ENCODE results near the gene OTUD7B.

- TF ChIP-seq EZH2 (IDR thresholded peaks at IDR 0.05; ENCODE audit: borderline replicate concordance, control insufficient read depth, low read depth, low read length), result no peak
- TF ChIP-seq CTCF (IDR thresholded peaks at IDR 0.05 in 2 of 3, conservative IDR thresholded peaks at IDR 0.05 in 1 of 3; ENCODE audit: control insufficient read depth in 2 of 3, extremely low read depth in 1 of 3, insufficient read depth in 1 of 3, low read depth in 3 of 3, low read length in 3 of 3), result no peak
- no peak for TF ChIP-seq CBFB (IDR thresholded peaks at IDR 0.05; ENCODE audit: low read depth)
- TF ChIP-seq POLR2AphosphoS5 (IDR thresholded peaks at IDR 0.05; ENCODE audit: low read length), result no peak
- no peak for TF ChIP-seq LARP7 (IDR thresholded peaks at IDR 0.05)
- no peak for TF ChIP-seq TARDBP (IDR thresholded peaks at IDR 0.05; ENCODE audit: borderline replicate concordance)
- no peak for TF ChIP-seq PKNOX1 (IDR thresholded peaks at IDR 0.05)
- no peak for TF ChIP-seq SMC3 (IDR thresholded peaks at IDR 0.05; ENCODE audit: borderline replicate concordance, low read length)
- TF ChIP-seq SIN3A (IDR thresholded peaks at IDR 0.05; ENCODE audit: low read depth, low read length), result no peak
- TF ChIP-seq ATF2 (IDR thresholded peaks at IDR 0.05; ENCODE audit: low read length), result no peak
These were observed 44.1 kb downstream of the OTUD7B start for GRCh38 chr1:149966405-149966804.
